B cell (primary cell): ENCODE measurements around the gene HMCN1.

ENCODE experiments used
- EZH2 ChIP-seq: IDR thresholded peaks from 2 replicates; pipeline ENCODE4 v1.6.1; 2012; ENCODE audit warnings: borderline replicate concordance, low read depth, mild to moderate bottlenecking, moderate library complexity, low read length; ENCODE audit not compliant: insufficient read depth, poor library complexity, severe bottlenecking
- TF ChIP-seq, protein P1 (sequence below): fragments of 200-600 bp; IDR thresholded peaks from one replicate; pipeline ENCODE4 v1.8.0; 2022; ENCODE audit warnings: antibody characterized with exemption, mild to moderate bottlenecking

DNA sequence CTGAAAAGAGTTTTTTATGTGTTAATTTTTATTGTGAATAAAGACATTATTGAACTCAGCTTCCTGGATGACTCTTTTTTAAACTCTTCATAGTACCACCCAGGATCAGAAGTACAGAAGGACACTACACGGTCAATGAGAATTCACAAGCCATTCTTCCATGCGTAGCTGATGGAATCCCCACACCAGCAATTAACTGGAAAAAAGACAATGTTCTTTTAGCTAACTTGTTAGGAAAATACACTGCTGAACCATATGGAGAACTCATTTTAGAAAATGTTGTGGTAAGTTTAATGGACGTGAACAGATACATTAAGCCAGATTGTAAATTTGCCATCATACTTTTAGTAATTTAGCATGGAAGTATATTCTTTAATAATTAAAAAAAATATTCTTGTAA is 391.3 kb downstream of the HMCN1 start:
- TF ChIP-seq, protein P1, sequence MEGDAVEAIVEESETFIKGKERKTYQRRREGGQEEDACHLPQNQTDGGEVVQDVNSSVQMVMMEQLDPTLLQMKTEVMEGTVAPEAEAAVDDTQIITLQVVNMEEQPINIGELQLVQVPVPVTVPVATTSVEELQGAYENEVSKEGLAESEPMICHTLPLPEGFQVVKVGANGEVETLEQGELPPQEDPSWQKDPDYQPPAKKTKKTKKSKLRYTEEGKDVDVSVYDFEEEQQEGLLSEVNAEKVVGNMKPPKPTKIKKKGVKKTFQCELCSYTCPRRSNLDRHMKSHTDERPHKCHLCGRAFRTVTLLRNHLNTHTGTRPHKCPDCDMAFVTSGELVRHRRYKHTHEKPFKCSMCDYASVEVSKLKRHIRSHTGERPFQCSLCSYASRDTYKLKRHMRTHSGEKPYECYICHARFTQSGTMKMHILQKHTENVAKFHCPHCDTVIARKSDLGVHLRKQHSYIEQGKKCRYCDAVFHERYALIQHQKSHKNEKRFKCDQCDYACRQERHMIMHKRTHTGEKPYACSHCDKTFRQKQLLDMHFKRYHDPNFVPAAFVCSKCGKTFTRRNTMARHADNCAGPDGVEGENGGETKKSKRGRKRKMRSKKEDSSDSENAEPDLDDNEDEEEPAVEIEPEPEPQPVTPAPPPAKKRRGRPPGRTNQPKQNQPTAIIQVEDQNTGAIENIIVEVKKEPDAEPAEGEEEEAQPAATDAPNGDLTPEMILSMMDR: no peak
- no peak for TF ChIP-seq EZH2
